Measurements from ENCODE around the gene SLC12A5. TPM values are rescaled to one million over a fixed set of nuclear protein-coding genes. Genes with fewer than 3 reads are reported as not detected.

Gene SLC12A5
- total RNA-seq, 4 donors from 2014 or later: not detected

DNA sequence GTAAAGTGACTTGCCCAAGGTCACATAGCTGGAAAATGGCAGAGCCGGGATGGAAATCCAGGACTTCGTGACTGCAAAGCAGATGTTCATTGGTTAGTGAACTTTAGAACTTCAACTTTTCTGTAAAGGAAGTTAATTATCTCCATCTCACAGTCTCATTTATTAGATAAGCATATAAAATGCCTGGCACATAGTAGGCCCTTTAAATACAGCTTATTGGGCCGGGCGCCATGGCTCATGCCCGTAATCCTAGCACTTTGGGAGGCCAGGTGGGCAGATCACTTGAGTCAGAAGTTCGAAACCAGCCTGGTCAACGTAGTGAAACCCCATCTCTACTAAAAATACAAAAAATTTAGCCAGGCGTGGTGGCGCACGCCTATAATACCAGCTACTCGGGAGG lies 22.1 kb upstream of the SLC12A5 start:
- Histone ChIP-seq H3K36me3 (no peaks in the 10 kb centered on the region), H3K27me3 (peaks cover 98% of the 10 kb centered on the region), H3K9me3 (no peaks in the 10 kb centered on the region), H3K27ac (no peak overlapping the region), H3K4me3 (no peak overlapping the region), H3K4me1 (peaks cover 0 to 7% (median 4%) of the 10 kb centered on the region in 3 donors)
- ATAC-seq: no peak
- WGBS, 2 donors (ENCODE audit: low coverage in 1 of 2): 84 to 96% methylated on average over 7 to 9 of the region's 11 CpGs
- TF ChIP-seq, protein P1, sequence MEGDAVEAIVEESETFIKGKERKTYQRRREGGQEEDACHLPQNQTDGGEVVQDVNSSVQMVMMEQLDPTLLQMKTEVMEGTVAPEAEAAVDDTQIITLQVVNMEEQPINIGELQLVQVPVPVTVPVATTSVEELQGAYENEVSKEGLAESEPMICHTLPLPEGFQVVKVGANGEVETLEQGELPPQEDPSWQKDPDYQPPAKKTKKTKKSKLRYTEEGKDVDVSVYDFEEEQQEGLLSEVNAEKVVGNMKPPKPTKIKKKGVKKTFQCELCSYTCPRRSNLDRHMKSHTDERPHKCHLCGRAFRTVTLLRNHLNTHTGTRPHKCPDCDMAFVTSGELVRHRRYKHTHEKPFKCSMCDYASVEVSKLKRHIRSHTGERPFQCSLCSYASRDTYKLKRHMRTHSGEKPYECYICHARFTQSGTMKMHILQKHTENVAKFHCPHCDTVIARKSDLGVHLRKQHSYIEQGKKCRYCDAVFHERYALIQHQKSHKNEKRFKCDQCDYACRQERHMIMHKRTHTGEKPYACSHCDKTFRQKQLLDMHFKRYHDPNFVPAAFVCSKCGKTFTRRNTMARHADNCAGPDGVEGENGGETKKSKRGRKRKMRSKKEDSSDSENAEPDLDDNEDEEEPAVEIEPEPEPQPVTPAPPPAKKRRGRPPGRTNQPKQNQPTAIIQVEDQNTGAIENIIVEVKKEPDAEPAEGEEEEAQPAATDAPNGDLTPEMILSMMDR (IDR thresholded peaks at IDR 0.05): no peak
- TF ChIP-seq POLR2A (IDR thresholded peaks at IDR 0.05) (no peak), EP300 (IDR thresholded peaks at IDR 0.05) (no peak), POLR2AphosphoS5 (IDR thresholded peaks at IDR 0.05) (no peak)

DNA sequence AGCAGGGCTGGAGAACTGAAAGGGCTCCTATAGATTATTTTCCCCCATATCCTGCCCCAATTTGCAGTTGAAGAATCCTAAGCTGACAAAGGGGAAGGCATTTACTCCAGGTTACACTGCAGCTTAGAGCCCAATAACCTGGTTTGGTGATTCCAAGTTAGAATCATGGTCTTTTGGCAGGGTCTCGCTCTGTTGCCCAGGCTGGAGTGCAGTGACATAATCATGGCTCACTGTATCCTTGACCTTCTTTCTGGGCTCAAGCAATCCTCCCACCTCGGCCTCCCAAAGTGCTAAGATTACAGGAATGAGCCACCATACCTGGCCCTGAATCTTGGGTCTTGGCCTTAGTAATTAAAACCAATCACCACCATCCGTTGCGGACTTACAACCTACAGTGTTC lies 21.3 kb upstream of the SLC12A5 start:
- TF ChIP-seq EP300 (IDR thresholded peaks at IDR 0.05) (no peak), POLR2AphosphoS5 (IDR thresholded peaks at IDR 0.05) (no peak), POLR2A (IDR thresholded peaks at IDR 0.05) (no peak)
- TF ChIP-seq, protein P1 (IDR thresholded peaks at IDR 0.05): no peak
- 74 to 100% methylated on average over 1 to 3 of the region's 4 CpGs for WGBS, 2 donors (ENCODE audit: low coverage in 1 of 2)
- peaks cover 98% of the 10 kb centered on the region for H3K27me3 ChIP-seq

DNA sequence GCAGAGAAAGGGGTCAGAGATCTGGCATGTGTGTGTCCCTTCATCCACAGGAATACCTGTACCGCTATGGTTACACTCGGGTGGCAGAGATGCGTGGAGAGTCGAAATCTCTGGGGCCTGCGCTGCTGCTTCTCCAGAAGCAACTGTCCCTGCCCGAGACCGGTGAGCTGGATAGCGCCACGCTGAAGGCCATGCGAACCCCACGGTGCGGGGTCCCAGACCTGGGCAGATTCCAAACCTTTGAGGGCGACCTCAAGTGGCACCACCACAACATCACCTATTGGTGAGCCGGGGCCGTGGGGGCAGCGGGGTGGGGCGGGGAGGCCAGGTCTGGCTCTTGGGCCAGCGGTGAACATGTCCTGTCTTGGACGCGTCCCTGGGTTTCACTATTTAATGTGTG lies 19.2 kb upstream of the SLC12A5 start:
- Histone ChIP-seq H3K4me3 (no peak overlapping the region), H3K27ac (no peak overlapping the region), H3K4me1 (peaks cover 0 to 19% (median 12%) of the 10 kb centered on the region in 3 donors), H3K9me3 (no peaks in the 10 kb centered on the region), H3K27me3 (peaks cover 100% of the 10 kb centered on the region), H3K36me3 (no peaks in the 10 kb centered on the region)
- no peak for TF ChIP-seq EP300 (IDR thresholded peaks at IDR 0.05)
- TF ChIP-seq POLR2AphosphoS5 (IDR thresholded peaks at IDR 0.05): no peak
- no peak for TF ChIP-seq POLR2A (IDR thresholded peaks at IDR 0.05)
- TF ChIP-seq, protein P1 (IDR thresholded peaks at IDR 0.05): no peak
- no peak for ATAC-seq
- 53 to 85% methylated on average over 4 to 8 of the region's 20 CpGs for WGBS, 2 donors (ENCODE audit: low coverage in 1 of 2)

More for the DNA sequence above, 21.3 kb upstream of the SLC12A5 start:
- H3K4me1 ChIP-seq: peaks cover 0 to 7% (median 4%) of the 10 kb centered on the region in 3 donors
- no peak overlapping the region for H3K4me3 ChIP-seq
- ATAC-seq: no peak
- H3K27ac ChIP-seq: no peak overlapping the region
- H3K36me3 ChIP-seq: no peaks in the 10 kb centered on the region
- no peaks in the 10 kb centered on the region for H3K9me3 ChIP-seq

DNA sequence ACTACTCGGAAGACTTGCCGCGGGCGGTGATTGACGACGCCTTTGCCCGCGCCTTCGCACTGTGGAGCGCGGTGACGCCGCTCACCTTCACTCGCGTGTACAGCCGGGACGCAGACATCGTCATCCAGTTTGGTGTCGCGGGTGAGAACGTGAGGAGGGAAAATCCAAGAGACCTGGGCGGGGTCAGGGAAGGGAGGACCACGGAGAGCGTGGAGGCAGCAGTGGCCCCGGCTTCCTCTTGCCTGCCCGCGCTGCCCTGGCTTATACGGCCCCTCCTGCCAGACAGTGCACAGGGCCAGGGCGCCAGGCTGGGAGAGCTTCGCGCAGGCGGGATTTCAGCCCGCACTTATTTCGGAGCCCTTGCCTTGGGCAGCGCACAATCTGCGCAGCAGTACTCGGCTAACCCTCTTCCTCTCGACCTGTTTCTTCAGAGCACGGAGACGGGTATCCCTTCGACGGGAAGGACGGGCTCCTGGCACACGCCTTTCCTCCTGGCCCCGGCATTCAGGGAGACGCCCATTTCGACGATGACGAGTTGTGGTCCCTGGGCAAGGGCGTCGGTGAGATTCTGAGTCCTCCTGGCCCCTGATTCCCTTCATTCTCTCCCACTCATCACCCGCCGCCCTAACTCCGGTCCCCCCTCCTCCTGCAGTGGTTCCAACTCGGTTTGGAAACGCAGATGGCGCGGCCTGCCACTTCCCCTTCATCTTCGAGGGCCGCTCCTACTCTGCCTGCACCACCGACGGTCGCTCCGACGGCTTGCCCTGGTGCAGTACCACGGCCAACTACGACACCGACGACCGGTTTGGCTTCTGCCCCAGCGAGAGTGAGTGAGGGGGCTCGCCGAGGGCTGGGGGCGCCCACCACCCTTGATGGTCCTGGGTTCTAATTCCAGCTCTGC lies 18.3 kb upstream of the SLC12A5 start:
- TF ChIP-seq POLR2AphosphoS5 (IDR thresholded peaks at IDR 0.05) (no peak), POLR2A (IDR thresholded peaks at IDR 0.05) (no peak)
- Histone ChIP-seq H3K9me3 (no peaks in the 10 kb centered on the region), H3K4me3 (no peak overlapping the region), H3K36me3 (no peaks in the 10 kb centered on the region), H3K27me3 (peaks cover 100% of the 10 kb centered on the region), H3K27ac (no peak overlapping the region), H3K4me1 (peaks cover 0 to 19% (median 12%) of the 10 kb centered on the region in 3 donors)
- ATAC-seq: peak; percentile 40
- 8 to 9% methylated on average over 18 to 23 of the region's 74 CpGs for WGBS, 2 donors (ENCODE audit: low coverage in 1 of 2)

DNA sequence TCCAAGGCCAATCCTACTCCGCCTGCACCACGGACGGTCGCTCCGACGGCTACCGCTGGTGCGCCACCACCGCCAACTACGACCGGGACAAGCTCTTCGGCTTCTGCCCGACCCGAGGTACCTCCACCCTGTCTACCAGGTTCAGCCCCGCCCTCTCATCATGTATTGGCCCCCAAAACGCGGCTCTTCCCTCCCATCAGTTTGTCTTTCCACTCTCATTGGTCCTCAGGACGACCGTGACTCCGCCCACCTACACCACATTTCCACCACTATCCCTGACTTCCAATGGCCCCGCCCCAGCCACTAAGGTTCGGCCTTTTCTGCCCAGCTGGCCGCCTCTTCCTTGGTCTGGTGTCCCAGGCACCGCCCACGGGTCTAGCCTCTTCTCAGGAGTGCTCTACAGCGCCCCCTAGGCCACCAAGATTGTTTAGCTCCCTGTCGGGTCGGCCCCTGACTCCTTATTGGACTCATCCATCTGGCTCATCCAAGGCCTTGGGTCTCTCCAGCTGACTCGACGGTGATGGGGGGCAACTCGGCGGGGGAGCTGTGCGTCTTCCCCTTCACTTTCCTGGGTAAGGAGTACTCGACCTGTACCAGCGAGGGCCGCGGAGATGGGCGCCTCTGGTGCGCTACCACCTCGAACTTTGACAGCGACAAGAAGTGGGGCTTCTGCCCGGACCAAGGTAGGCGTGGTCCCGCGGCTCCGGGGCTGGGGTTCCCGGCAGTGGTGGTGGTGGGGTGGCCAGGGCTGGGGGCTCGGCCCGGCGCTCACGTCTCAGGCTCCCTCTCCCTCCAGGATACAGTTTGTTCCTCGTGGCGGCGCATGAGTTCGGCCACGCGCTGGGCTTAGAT lies 17.2 kb upstream of the SLC12A5 start:
- no peak overlapping the region for H3K27ac ChIP-seq
- WGBS, 2 donors (ENCODE audit: low coverage in 1 of 2): 3 to 6% methylated on average over 7 to 22 of the region's 57 CpGs
- no peaks in the 10 kb centered on the region for H3K36me3 ChIP-seq

More for the DNA sequence above, 17.2 kb upstream of the SLC12A5 start:
- Histone ChIP-seq H3K4me1 (peaks cover 0 to 19% (median 12%) of the 10 kb centered on the region in 3 donors), H3K27me3 (peaks cover 100% of the 10 kb centered on the region), H3K9me3 (no peaks in the 10 kb centered on the region), H3K4me3 (no peak overlapping the region)
- TF ChIP-seq EP300 (IDR thresholded peaks at IDR 0.05) (no peak), POLR2A (IDR thresholded peaks at IDR 0.05) (no peak), POLR2AphosphoS5 (IDR thresholded peaks at IDR 0.05) (no peak)
- TF ChIP-seq, protein P1 (IDR thresholded peaks at IDR 0.05): no peak
- ATAC-seq: no peak

Measured in gastroesophageal sphincter (tissue), 4 donors.